Hepatocyte (in vitro differentiated cells): ENCODE measurements around the gene KLB. TPM values are rescaled to one million over a fixed set of nuclear protein-coding genes. Genes with fewer than 3 reads are reported as not detected.

ENCODE experiments used
- DNase-seq: peaks from one replicate; pipeline ENCODE4 v3.0.0-alpha.2; 2016; ENCODE audit warnings: low spot score
- H2AFZ ChIP-seq: fragments of 200-600 bp; sonication (generic); 2 replicates; pipeline ENCODE4 v1.6.0; 2016; ENCODE audit warnings: antibody characterized with exemption, mild to moderate bottlenecking
- H3K27ac ChIP-seq: fragments of 200-600 bp; sonication (generic); 2 replicates; pipeline ENCODE4 v1.5.1; 2016; ENCODE audit warnings: mild to moderate bottlenecking
- H3K27me3 ChIP-seq: fragments of 200-600 bp; sonication (generic); 2 replicates; pipeline ENCODE4 v1.6.1; 2016
- H3K36me3 ChIP-seq: fragments of 200-600 bp; sonication (generic); replicated peaks from 2 replicates; pipeline ENCODE4 v1.5.1; 2016; ENCODE audit warnings: low read depth; ENCODE audit not compliant: insufficient read depth
- H3K4me1 ChIP-seq: fragments of 200-600 bp; sonication (generic); 2 replicates; pipeline ENCODE4 v1.5.1; 2016; ENCODE audit warnings: mild to moderate bottlenecking, moderate library complexity; ENCODE audit not compliant: insufficient read depth
- H3K4me2 ChIP-seq: fragments of 200-600 bp; sonication (generic); 2 replicates; pipeline ENCODE4 v1.6.0; 2016
- H3K4me3 ChIP-seq: fragments of 200-600 bp; sonication (generic); 2 replicates; pipeline ENCODE4 v1.5.1; 2016; ENCODE audit warnings: mild to moderate bottlenecking
- H3K79me2 ChIP-seq: fragments of 200-600 bp; sonication (generic); 2 replicates; pipeline ENCODE4 v1.6.0; 2017; ENCODE audit warnings: mild to moderate bottlenecking
- H3K9me2 ChIP-seq: fragments of 200-600 bp; sonication (generic); replicated peaks from 2 replicates; pipeline ENCODE4 v1.6.0; 2017; ENCODE audit warnings: mild to moderate bottlenecking; ENCODE audit not compliant: insufficient read depth
- H3K9me3 ChIP-seq: fragments of 200-600 bp; sonication (generic); 2 replicates; pipeline ENCODE4 v1.5.1; 2016; ENCODE audit warnings: low read depth, mild to moderate bottlenecking
- H4K20me1 ChIP-seq: fragments of 200-600 bp; sonication (generic); 2 replicates; pipeline ENCODE4 v1.6.0; 2016; ENCODE audit warnings: mild to moderate bottlenecking; ENCODE audit not compliant: insufficient read depth, poor library complexity, severe bottlenecking
- EZH2 ChIP-seq: fragments of 200-600 bp; sonication (generic); IDR thresholded peaks from 2 replicates; pipeline ENCODE4 v1.6.1; 2016; ENCODE audit warnings: antibody characterized with exemption, mild to moderate bottlenecking, borderline replicate concordance
- EZH2phosphoT487 ChIP-seq: fragments of 200-600 bp; sonication (generic); IDR thresholded peaks from one replicate; pipeline ENCODE4 v1.6.1; 2018; ENCODE audit warnings: antibody characterized with exemption, mild to moderate bottlenecking, low read depth, moderate library complexity; ENCODE audit not compliant: unreplicated experiment, severe bottlenecking
- WGBS: methylation state at CpG from one replicate; pipeline ENCODE4 v1.1.6; 2016; ENCODE audit warnings: low lambda C conversion rate; ENCODE audit errors: missing lambda C conversion rate; 5-methylcytosine and 5-hydroxymethylcytosine counted together
- polyA plus RNA-seq: library from polyadenylated mRNA; unstranded; fragments of >200 nt; fragmentation: Nextera tagmentation; extraction: Ambion mirVana; gene quantifications from 2 replicates; pipeline ENCODE4 v1.2.1, GENCODE V29; 2016
- total RNA-seq: library from RNA; depleted of rRNA; stranded (reverse); fragments of >200 nt; gene quantifications from 2 replicates; pipeline ENCODE4 v1.2.3, GENCODE V29; 2014
- TF ChIP-seq, protein P1 (sequence below): fragments of 200-600 bp; sonication (generic); IDR thresholded peaks from 2 replicates; pipeline ENCODE4 v1.5.1; 2016; ENCODE audit warnings: antibody characterized with exemption, mild to moderate bottlenecking; ENCODE audit not compliant: poor library complexity

Gene KLB
- total and polyA plus RNA-seq, 2 experiments from 2014 or later: 11.5 to 18.2 TPM

DNA sequence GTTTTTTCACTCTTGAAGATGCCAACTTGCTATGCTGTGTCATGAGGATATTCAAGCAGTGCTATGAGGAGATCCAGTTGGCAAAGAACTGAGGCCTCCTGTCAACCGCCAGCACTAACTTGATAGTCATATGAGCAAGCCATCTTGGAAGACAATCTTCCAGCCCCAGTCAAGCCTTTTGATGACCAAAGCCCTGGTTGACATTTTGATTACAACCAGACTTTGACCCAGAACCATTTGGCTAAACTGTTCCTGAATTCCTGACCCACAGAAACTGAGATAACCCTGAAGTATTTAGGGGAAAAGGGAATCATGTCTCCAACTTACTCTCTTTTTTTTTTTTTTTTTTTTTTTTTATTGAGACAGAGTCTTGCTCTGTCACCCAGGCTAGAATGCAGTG, 87.6 kb downstream of the KLB start:
- Histone ChIP-seq H3K4me3 (no peak overlapping the region), H2AFZ (no peak overlapping the region), H3K79me2 (no peaks in the 10 kb centered on the region), H3K36me3 (no peaks in the 10 kb centered on the region), H3K27me3 (no peaks in the 10 kb centered on the region), H4K20me1 (no peaks in the 10 kb centered on the region), H3K9me2 (no peaks in the 10 kb centered on the region), H3K4me2 (no peak overlapping the region), H3K27ac (no peak overlapping the region), H3K4me1 (peaks cover 7% of the 10 kb centered on the region), H3K9me3 (no peaks in the 10 kb centered on the region)
- no peak for TF ChIP-seq EZH2
- TF ChIP-seq, protein P1, sequence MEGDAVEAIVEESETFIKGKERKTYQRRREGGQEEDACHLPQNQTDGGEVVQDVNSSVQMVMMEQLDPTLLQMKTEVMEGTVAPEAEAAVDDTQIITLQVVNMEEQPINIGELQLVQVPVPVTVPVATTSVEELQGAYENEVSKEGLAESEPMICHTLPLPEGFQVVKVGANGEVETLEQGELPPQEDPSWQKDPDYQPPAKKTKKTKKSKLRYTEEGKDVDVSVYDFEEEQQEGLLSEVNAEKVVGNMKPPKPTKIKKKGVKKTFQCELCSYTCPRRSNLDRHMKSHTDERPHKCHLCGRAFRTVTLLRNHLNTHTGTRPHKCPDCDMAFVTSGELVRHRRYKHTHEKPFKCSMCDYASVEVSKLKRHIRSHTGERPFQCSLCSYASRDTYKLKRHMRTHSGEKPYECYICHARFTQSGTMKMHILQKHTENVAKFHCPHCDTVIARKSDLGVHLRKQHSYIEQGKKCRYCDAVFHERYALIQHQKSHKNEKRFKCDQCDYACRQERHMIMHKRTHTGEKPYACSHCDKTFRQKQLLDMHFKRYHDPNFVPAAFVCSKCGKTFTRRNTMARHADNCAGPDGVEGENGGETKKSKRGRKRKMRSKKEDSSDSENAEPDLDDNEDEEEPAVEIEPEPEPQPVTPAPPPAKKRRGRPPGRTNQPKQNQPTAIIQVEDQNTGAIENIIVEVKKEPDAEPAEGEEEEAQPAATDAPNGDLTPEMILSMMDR: no peak
- 86% methylated on average over 1 of the region's 1 CpG for WGBS
- no peak for DNase-seq

DNA sequence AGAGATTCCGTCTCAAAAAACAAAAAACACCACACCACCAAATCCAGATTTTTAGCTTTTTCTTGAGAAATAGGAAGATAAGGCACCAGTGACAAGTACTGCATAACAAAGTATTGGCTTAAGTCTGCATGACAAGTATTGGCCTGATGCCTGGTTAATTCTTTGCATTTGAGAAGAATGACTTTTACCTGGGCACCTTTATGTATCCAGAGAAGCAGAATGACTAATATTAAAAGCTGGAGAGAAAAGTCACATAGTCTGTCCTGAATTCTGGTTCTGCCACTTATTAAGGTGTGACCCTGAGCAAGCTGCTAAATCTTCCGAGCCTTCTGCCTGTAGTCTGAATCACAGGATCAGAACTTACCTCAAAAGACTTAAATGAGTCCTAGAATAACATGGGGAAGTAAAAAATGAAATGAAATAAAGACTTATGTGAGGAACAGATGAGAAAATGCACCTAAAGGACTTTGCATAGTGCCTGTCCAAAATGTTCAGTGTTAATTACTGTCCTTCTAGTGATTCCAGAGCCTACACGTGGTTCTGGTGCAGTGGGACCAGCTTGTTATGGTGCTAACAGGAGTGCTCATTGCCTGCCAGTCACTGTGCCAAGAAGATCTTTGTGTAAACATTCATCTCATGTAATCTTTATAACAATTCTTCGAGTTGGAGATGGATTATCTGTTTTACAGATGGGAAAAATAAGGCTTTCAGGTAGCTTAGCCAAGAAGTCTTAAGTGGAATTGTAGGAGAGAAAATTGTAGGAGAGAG, 88.9 kb downstream of the KLB start:
- no peak for DNase-seq
- WGBS: 72% methylated on average over 4 of the region's 4 CpGs
- Histone ChIP-seq H3K4me2 (no peak overlapping the region), H3K9me3 (no peaks in the 10 kb centered on the region), H3K4me1 (peaks cover 7% of the 10 kb centered on the region), H4K20me1 (no peaks in the 10 kb centered on the region), H2AFZ (no peak overlapping the region), H3K9me2 (no peaks in the 10 kb centered on the region), H3K4me3 (no peak overlapping the region), H3K27ac (no peak overlapping the region), H3K27me3 (no peaks in the 10 kb centered on the region), H3K79me2 (no peaks in the 10 kb centered on the region), H3K36me3 (no peaks in the 10 kb centered on the region)
- TF ChIP-seq EZH2 (no peak), EZH2phosphoT487 (no peak)
- TF ChIP-seq, protein P1: no peak

DNA sequence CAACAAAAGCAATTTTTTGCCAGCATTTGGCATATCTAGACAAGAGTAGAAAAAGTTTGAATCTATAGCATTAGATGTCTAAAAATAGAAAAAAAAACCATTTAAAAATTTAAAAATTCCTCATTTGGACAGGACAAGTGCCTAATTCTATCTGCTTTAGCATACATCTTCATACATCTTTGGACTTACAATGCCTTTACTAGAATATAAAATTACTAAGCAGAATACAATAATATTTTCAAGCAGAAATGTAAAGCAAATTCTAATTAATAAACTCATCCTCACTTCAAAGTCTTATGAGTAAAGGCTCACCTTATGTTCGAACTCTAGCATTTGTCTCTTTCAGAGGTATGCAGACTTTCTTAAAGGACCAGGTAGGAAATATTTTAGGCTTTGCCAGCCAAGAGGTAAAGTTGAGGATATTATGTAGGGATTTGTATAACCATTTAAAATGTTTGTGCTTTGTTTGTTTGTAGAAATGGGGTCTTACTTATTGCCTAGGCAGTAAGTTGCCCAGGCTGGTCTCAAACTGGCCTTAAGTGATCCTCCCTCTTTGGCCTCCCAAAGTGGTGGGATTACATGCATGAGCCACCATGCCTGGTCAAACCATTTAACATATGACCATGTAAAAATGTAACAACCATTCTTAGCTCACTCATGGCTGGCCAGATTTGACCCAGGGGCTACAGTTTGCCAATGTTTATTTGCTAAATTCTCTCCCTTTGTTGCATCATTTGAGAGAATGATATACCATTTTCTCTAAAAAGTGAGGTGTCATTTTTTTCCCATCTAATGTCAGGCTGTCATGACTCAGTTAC, 91.4 kb downstream of the KLB start:
- Histone ChIP-seq H3K9me3 (no peaks in the 10 kb centered on the region), H3K4me2 (no peak overlapping the region)

More for the DNA sequence above, 91.4 kb downstream of the KLB start:
- peaks cover 7% of the 10 kb centered on the region for H3K4me1 ChIP-seq
- no peaks in the 10 kb centered on the region for H3K79me2 ChIP-seq
- no peak for DNase-seq
- peaks cover 12% of the 10 kb centered on the region for H3K36me3 ChIP-seq
- no peak overlapping the region for H3K27ac ChIP-seq
- 90% methylated on average over 1 of the region's 1 CpG for WGBS
- H3K9me2 ChIP-seq: no peaks in the 10 kb centered on the region
- no peaks in the 10 kb centered on the region for H3K27me3 ChIP-seq
- TF ChIP-seq, protein P1: no peak
- TF ChIP-seq EZH2phosphoT487 (no peak), EZH2 (no peak)
- no peak overlapping the region for H2AFZ ChIP-seq
- no peak overlapping the region for H3K4me3 ChIP-seq
- no peaks in the 10 kb centered on the region for H4K20me1 ChIP-seq
